HT1080 (cell line): Measurements from ENCODE around the gene MOAP1. TPM values are rescaled to one million over a fixed set of nuclear protein-coding genes. Genes with fewer than 3 reads are reported as not detected.
"Not testable (repeated sequence)": the region's sequence is repeated elsewhere in the genome, so short reads cannot be mapped to it uniquely, and the experiment has no call there.

Experiments
- DNase-seq: peaks from one replicate; pipeline ENCODE4 v3.0.0-alpha.2; 2015; ENCODE audit warnings: low read depth
- total RNA-seq: library from RNA; depleted of rRNA; stranded (reverse); fragments of >200 nt; shearing (Covaris generic); gene quantifications from 2 replicates; pipeline ENCODE4 v1.2.3, GENCODE V29; 2014; rRNA removed

MOAP1 gene
- total RNA-seq, 1 experiment from 2014 or later: 23.0 TPM

- no peak for DNase-seq
These were observed 35.7 kb downstream of the MOAP1 start for GRCh38 chr14:93148979-93149378.

GRCh38 chr14:93146119-93146518 is 38.6 kb downstream of the MOAP1 start:
- DNase-seq: no peak

- DNase-seq: no peak
These were observed 41.6 kb downstream of the MOAP1 start for GRCh38 chr14:93142854-93143652.

- no peak for DNase-seq
These were observed 46.8 kb downstream of the MOAP1 start for GRCh38 chr14:93137864-93138263.

GRCh38 chr14:93136508-93136907 is 48.2 kb downstream of the MOAP1 start:
- DNase-seq: not testable (repeated sequence)

- no peak for DNase-seq
These were observed 48.7 kb downstream of the MOAP1 start for GRCh38 chr14:93136009-93136408.

- DNase-seq: no peak
These were observed 49.3 kb downstream of the MOAP1 start for GRCh38 chr14:93135399-93135798.

- DNase-seq: no peak
These were observed 51.2 kb downstream of the MOAP1 start for GRCh38 chr14:93133464-93133863.

GRCh38 chr14:93132472-93133065 is 52.1 kb downstream of the MOAP1 start:
- peak; percentile 39 for DNase-seq

Other genes starting within 250 kb of the MOAP1 start
- 37.5 and 57.0 TPM in 2 replicates for gene ITPK1, start 69.0 kb downstream of the MOAP1 start, total RNA-seq
- 18.5 and 27.8 TPM in 2 replicates for gene LYSET, start 420 bp upstream of the MOAP1 start, total RNA-seq
- 55.6 and 56.4 TPM in 2 replicates for gene GON7, start 22.2 kb upstream of the MOAP1 start, total RNA-seq
- gene UBR7, start 22.4 kb upstream of the MOAP1 start, total RNA-seq: 103 and 116 TPM in 2 replicates
- gene BTBD7, start 148.1 kb upstream of the MOAP1 start, total RNA-seq: 13.7 and 16.8 TPM in 2 replicates
- gene COX8C, start 162.3 kb upstream of the MOAP1 start, total RNA-seq: not detected in 2 replicates
- not detected in 2 replicates for gene UNC79, start 246.0 kb upstream of the MOAP1 start, total RNA-seq